ENCODE data around the gene LENG8. TPM values are rescaled to one million over a fixed set of nuclear protein-coding genes. Genes with fewer than 3 reads are reported as not detected.

The LENG8 gene
- total and polyA plus RNA-seq, 2 of the 8 experiments (the other 6 are each of a cell fraction or from before 2014, with no cell fraction given) = 62.2 to 108 TPM

- TF ChIP-seq JUN (IDR thresholded peaks at IDR 0.05; ENCODE audit: low read depth, low read length) (no peak), BACH1 (IDR thresholded peaks at IDR 0.05; ENCODE audit: low read length) (no peak)
Measured at GRCh38 chr19:54440641-54441040, 8.4 kb upstream of the LENG8 start (continued).

Measured in H1 (cell line).